ENCODE measurements around the gene NFKBIB. TPM values are rescaled to one million over a fixed set of nuclear protein-coding genes. Genes with fewer than 3 reads are reported as not detected.

The NFKBIB gene, protein sequence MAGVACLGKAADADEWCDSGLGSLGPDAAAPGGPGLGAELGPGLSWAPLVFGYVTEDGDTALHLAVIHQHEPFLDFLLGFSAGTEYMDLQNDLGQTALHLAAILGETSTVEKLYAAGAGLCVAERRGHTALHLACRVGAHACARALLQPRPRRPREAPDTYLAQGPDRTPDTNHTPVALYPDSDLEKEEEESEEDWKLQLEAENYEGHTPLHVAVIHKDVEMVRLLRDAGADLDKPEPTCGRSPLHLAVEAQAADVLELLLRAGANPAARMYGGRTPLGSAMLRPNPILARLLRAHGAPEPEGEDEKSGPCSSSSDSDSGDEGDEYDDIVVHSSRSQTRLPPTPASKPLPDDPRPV
- 68.2 to 127 TPM (median 105 TPM) in 5 replicates for total RNA-seq (2022; extraction: Qiagen RNA extraction; ENCODE audit: low read depth)

DNA sequence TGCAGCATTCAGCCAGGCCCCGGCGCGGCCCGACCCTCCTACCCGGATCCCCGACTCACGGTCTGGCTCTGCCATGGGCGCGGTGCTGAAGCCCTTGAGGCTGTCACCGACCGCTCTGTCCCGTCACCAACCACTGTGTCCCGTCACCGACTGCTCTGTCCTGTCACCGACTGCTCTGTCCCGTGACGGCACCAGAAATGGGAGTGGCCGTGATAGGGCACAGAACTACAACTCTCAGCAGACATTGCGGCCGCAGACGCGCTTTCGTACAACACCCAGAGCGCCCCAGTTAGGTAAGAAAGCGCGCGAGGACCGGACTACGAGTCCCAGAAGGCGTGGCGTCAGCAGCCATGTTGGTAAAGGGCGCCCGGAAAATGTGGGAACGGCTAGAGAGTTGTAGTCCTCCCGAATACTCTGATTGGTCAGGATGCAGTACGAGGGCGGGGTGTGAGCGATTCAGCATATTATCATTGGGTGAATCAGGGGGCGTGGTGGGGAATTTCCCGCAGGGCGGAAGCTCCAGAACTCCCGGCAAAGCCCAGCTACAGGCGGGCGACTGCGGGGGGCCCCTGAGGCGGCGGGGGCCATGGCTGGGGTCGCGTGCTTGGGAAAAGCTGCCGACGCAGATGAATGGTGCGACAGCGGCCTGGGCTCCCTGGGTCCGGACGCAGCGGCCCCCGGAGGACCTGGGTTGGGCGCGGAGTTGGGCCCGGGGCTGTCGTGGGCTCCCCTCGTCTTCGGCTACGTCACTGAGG lies at the start of gene NFKBIB, which contains the start of gene SIRT2:
Gene NFKBIB, plus strand, starts transcription at position 523 of the 755 bp plus-strand sequence. Its CDS starts 64 bp downstream, at position 587.
Gene SIRT2, minus strand, starts transcription at position 172 of the 755 bp plus-strand sequence. Its CDS starts 97 bp downstream, at position 75.

GRCh38 chr19:38877781-38878574 lies 21.8 kb upstream of the NFKBIB start, which contains the start of gene RINL:
Gene RINL, minus strand, starts transcription at chr19:38878275. Its CDS starts 1,533 bp downstream, at chr19:38876742.

GRCh38 chr19:38929929-38930775 lies 30.4 kb downstream of the NFKBIB start, which contains the start of gene SARS2:
Gene SARS2, minus strand, starts transcription at chr19:38930763. Its CDS starts 27 bp downstream, at chr19:38930736.

DNA sequence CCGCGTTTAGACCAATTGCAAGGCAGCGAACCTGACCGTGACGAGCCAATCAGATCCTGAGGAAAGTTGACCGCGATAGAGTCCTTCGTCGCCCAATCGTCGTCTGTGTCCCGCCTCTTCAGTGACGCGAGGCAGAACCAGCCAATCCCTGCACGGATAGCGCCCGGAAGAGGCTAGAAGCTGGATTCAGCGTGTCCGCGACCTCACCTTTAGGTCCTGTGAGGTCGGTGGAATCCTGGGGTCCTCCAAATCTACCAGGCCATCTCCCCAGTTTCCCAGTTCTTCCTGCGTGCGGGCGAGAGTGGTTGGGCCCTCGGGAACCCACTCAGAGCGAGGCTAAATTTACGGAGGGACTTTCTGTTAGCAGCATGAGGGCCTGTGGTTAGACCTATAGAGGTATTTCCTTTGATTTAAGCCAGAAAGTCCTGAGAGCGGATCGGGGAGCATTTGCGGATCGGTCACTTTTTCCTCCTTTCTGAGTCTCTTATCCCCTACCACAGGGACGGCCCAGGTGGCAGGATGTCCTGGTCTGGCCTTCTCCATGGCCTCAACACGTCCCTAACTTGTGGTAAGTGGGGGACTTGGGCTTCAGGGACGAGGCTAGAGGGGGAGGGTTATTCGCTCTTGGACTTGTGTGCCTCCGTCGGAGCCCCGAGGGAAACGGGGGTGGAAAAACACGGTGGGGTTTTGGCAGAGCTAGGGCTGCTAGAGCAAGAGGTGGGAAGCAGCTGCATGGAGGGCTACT lies 31.2 kb downstream of the NFKBIB start, which contains the start of gene MRPS12:
Gene MRPS12, plus strand, starts transcription at position 169 of the 745 bp plus-strand sequence. Its CDS starts 351 bp downstream, at position 520.

Other genes starting within 250 kb of the NFKBIB start
- gene CAPN12, start 155.5 kb upstream of the NFKBIB start, total RNA-seq (2022; extraction: Qiagen RNA extraction; ENCODE audit: low read depth) = 4.8 to 7.1 TPM (median 5.9 TPM) in 5 replicates
- gene LGALS7, start 126.5 kb upstream of the NFKBIB start, total RNA-seq (2022; extraction: Qiagen RNA extraction; ENCODE audit: low read depth) = 0.32 TPM in 1 of 5 replicates, not detected in the others
- gene LGALS7B, start 110.8 kb upstream of the NFKBIB start, total RNA-seq (2022; extraction: Qiagen RNA extraction; ENCODE audit: low read depth) = 0.37 to 0.65 TPM (median 0.56 TPM) in 3 of 5 replicates, not detected in the others
- 0.50 to 1.1 TPM (median 0.72 TPM) in 5 replicates for gene LGALS4, start 87.0 kb upstream of the NFKBIB start, total RNA-seq (2022; extraction: Qiagen RNA extraction; ENCODE audit: low read depth)
- gene ECH1, start 68.2 kb upstream of the NFKBIB start, total RNA-seq (2022; extraction: Qiagen RNA extraction; ENCODE audit: low read depth) = 286 to 383 TPM (median 290 TPM) in 5 replicates
- gene HNRNPL, start 50.0 kb upstream of the NFKBIB start, total RNA-seq (2022; extraction: Qiagen RNA extraction; ENCODE audit: low read depth) = 350 to 371 TPM (median 363 TPM) in 5 replicates
- 2.6 to 3.6 TPM (median 2.8 TPM) in 5 replicates for gene RINL, start 21.7 kb upstream of the NFKBIB start, total RNA-seq (2022; extraction: Qiagen RNA extraction; ENCODE audit: low read depth)
- 34.8 to 39.9 TPM (median 36.1 TPM) in 5 replicates for gene SIRT2, start 351 bp upstream of the NFKBIB start, total RNA-seq (2022; extraction: Qiagen RNA extraction; ENCODE audit: low read depth)
- gene CCER2, start 12.2 kb downstream of the NFKBIB start, total RNA-seq (2022; extraction: Qiagen RNA extraction; ENCODE audit: low read depth) = 0.76 to 1.3 TPM (median 0.89 TPM) in 5 replicates
- 48.1 to 58.7 TPM (median 56.2 TPM) in 5 replicates for gene SARS2, start 30.8 kb downstream of the NFKBIB start, total RNA-seq (2022; extraction: Qiagen RNA extraction; ENCODE audit: low read depth)
- 205 to 327 TPM (median 291 TPM) in 5 replicates for gene MRPS12, start 31.0 kb downstream of the NFKBIB start, total RNA-seq (2022; extraction: Qiagen RNA extraction; ENCODE audit: low read depth)
- gene FBXO17, start 75.8 kb downstream of the NFKBIB start, total RNA-seq (2022; extraction: Qiagen RNA extraction; ENCODE audit: low read depth) = 70.5 to 99.5 TPM (median 87.1 TPM) in 5 replicates
- 5.0 to 8.3 TPM (median 7.5 TPM) in 5 replicates for gene FBXO27, start 132.6 kb downstream of the NFKBIB start, total RNA-seq (2022; extraction: Qiagen RNA extraction; ENCODE audit: low read depth)
- 0.15 to 0.19 TPM (median 0.17 TPM) in 5 replicates for gene ACP7, start 184.4 kb downstream of the NFKBIB start, total RNA-seq (2022; extraction: Qiagen RNA extraction; ENCODE audit: low read depth)
- gene PAK4, start 225.8 kb downstream of the NFKBIB start, total RNA-seq (2022; extraction: Qiagen RNA extraction; ENCODE audit: low read depth) = 96.5 to 129 TPM (median 118 TPM) in 5 replicates

All from A549 treated with CpdA at 1 μM for 4 hours (cell line).